AG10803 (cell line): ENCODE data around the gene CIART.
"Not testable (repeated sequence)": the region's sequence is repeated elsewhere in the genome, so short reads cannot be mapped to it uniquely, and the experiment has no call there.

Experiments
- DNase-seq: peaks from one replicate; pipeline ENCODE4 v3.0.0; 2010; ENCODE audit warnings: low read depth
- H3K4me3 ChIP-seq: 2 replicates; pipeline ENCODE4 v1.5.1; 2011; ENCODE audit warnings: mild to moderate bottlenecking, low read length, control low read depth
- CTCF ChIP-seq: conservative IDR thresholded peaks from 2 replicates; pipeline ENCODE4 v1.5.1; 2011; ENCODE audit warnings: mild to moderate bottlenecking, low read length, control low read depth, inconsistent platforms

Gene CIART

GRCh38 chr1:150293433-150294253 lies 11.3 kb downstream of the CIART start, which contains the start of gene MRPS21:
MRPS21 (plus strand) TSS chr1:150293861; CDS start chr1:150294367, 506 bp downstream.
- H3K4me3 ChIP-seq = peak within 1 kb of the TSS; percentile 93
- no peak; the same call in 1 of the 2 replicates for TF ChIP-seq CTCF
- peak; percentile 88 for DNase-seq

GRCh38 chr1:150295476-150295875 lies 13.1 kb downstream of the CIART start:
- no peak overlapping the region for H3K4me3 ChIP-seq
- no peak for DNase-seq
- no peak for TF ChIP-seq CTCF

- no peak for TF ChIP-seq CTCF
These were observed 17.4 kb downstream of the CIART start for GRCh38 chr1:150299716-150300115.

GRCh38 chr1:150302338-150302737 lies 20.0 kb downstream of the CIART start:
- TF ChIP-seq CTCF = no peak
- H3K4me3 ChIP-seq = no peak overlapping the region
- DNase-seq = no peak

More at GRCh38 chr1:150299716-150300115, 17.4 kb downstream of the CIART start:
- no peak overlapping the region for H3K4me3 ChIP-seq
- DNase-seq = no peak

- DNase-seq = no peak
- no peak for TF ChIP-seq CTCF
These were observed 20.5 kb downstream of the CIART start for GRCh38 chr1:150302902-150303301.

GRCh38 chr1:150308585-150308984 lies 26.2 kb downstream of the CIART start:
- DNase-seq, H3K4me3 ChIP-seq: not testable (repeated sequence)

More at GRCh38 chr1:150302902-150303301, 20.5 kb downstream of the CIART start:
- H3K4me3 ChIP-seq = no peak overlapping the region

GRCh38 chr1:150309758-150310508 lies 27.6 kb downstream of the CIART start:
- no peak overlapping the region for H3K4me3 ChIP-seq
- no peak for TF ChIP-seq CTCF
- DNase-seq = no peak
